ENCODE measurements around the gene UBE2H.

DNA sequence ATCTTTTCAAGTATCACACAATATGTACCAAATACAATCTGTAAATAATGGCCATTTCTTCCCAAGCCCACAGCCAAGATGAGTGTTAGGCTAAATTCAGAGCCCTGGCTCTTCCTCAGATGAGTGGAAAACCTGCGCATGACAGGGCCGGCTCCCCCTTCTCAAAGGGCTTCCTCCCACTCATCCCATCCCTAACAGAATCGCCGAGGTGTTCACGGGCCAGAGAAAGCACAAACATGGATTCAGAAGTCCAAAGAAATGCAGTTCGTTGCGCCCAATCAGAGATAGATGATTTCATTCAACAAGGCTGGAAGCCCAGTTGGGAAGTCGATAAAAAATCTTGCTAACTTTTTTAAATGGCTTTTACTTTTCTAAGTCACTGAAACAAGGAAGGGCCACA is 121.8 kb downstream of the UBE2H start:
- TF ChIP-seq POLR2AphosphoS5 (IDR thresholded peaks at IDR 0.05), result no peak
- TF ChIP-seq, protein P1, sequence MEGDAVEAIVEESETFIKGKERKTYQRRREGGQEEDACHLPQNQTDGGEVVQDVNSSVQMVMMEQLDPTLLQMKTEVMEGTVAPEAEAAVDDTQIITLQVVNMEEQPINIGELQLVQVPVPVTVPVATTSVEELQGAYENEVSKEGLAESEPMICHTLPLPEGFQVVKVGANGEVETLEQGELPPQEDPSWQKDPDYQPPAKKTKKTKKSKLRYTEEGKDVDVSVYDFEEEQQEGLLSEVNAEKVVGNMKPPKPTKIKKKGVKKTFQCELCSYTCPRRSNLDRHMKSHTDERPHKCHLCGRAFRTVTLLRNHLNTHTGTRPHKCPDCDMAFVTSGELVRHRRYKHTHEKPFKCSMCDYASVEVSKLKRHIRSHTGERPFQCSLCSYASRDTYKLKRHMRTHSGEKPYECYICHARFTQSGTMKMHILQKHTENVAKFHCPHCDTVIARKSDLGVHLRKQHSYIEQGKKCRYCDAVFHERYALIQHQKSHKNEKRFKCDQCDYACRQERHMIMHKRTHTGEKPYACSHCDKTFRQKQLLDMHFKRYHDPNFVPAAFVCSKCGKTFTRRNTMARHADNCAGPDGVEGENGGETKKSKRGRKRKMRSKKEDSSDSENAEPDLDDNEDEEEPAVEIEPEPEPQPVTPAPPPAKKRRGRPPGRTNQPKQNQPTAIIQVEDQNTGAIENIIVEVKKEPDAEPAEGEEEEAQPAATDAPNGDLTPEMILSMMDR (IDR thresholded peaks at IDR 0.05), result no peak
